ENCODE measurements around the gene KRT12. TPM values are rescaled to one million over a fixed set of nuclear protein-coding genes. Genes with fewer than 3 reads are reported as not detected.
"Not testable (repeated sequence)": the region's sequence is repeated elsewhere in the genome, so short reads cannot be mapped to it uniquely, and the experiment has no call there.

The KRT12 gene
- total and polyA plus RNA-seq, 3 experiments from 2014 or later: not detected

DNA sequence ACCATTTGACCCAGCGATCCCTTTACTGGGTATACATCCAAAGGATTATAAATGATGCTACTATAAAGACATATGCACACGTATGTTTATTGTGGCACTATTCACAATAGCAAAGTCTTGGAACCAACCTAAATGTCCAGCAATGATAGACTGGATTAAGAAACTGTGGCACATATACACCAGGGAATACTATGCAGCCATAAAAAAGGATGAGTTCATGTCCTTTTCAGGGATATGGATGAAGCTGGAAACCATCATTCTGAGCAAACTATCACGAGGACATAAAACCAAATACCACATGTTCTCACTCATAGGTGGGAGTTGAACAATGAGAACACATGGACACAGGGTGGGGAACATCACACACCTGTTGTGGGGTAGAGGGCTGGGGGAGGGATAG, 52.4 kb downstream of the KRT12 start:
- H3K9me3 ChIP-seq (ENCODE audit: low read length); H3K27ac Mint-ChIP-seq; H3K4me3 ChIP-seq (ENCODE audit: low read length); POLR2A ChIA-PET; H3K36me3 ChIP-seq (ENCODE audit: insufficient read depth, low read length); DNase-seq; CTCF ChIA-PET; H3K27ac ChIP-seq (ENCODE audit: low read depth, low read length); H3K9me3 Mint-ChIP-seq: not testable (repeated sequence)
- Mint-ChIP-seq H3K4me3 (peak overlapping the region in 1 of 7 donors; percentile 52), H3K4me1 (peaks cover 13 to 23% (median 18%) of the 10 kb centered on the region in 3 donors), H3K27me3 (peaks cover 24 to 49% of the 10 kb centered on the region in 2 donors), H3K36me3 (peaks cover 8 to 19% (median 19%) of the 10 kb centered on the region in 3 donors)
- Histone ChIP-seq H3K27me3 (ENCODE audit: insufficient read depth, low read length, poor library complexity, severe bottlenecking) (peaks cover 28% of the 10 kb centered on the region), H3K4me1 (ENCODE audit: insufficient read depth, low read length) (peaks cover 11% of the 10 kb centered on the region)

DNA sequence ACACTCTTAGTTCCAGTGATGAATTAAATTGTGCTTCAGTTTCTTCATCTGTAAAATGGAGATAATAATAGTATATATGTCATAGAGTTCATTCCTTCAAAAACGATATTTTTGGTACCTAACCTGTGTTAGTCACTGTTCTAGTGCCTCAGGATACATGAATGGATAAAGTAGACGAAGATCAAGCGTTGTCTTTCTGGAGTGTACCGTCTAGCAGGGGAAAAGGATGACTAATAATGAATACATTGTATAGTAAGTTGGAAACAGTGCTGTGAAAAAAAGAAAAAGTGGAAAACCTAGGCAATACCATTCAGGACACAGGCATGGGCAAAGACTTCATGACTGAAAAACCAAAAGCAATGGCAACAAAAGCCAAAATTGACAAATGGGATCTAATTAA, 53.2 kb downstream of the KRT12 start:
- Mint-ChIP-seq H3K27me3 (peaks cover 24 to 57% of the 10 kb centered on the region in 2 donors), H3K4me1 (peaks cover 10 to 17% (median 11%) of the 10 kb centered on the region in 3 donors), H3K4me3 (no peak overlapping the region), H3K36me3 (peaks cover 8 to 19% (median 18%) of the 10 kb centered on the region in 3 donors), H3K9me3 (peaks cover 0 to 3% (median 0%) of the 10 kb centered on the region in 5 donors), H3K27ac (no peak overlapping the region)
- peaks cover 30% of the 10 kb centered on the region for H3K27me3 ChIP-seq (ENCODE audit: insufficient read depth, low read length, poor library complexity, severe bottlenecking)
- no peak overlapping the region for H3K27ac ChIP-seq (ENCODE audit: low read depth, low read length)
- H3K36me3 ChIP-seq (ENCODE audit: insufficient read depth, low read length): peaks cover 9% of the 10 kb centered on the region
- H3K4me1 ChIP-seq (ENCODE audit: insufficient read depth, low read length): peaks cover 6% of the 10 kb centered on the region
- DNase-seq: no peak
- ChIA-PET POLR2A (no interaction called here), CTCF (no interaction called here)
- no peaks in the 10 kb centered on the region for H3K9me3 ChIP-seq (ENCODE audit: low read length)
- no peak overlapping the region for H3K4me3 ChIP-seq (ENCODE audit: low read length)

DNA sequence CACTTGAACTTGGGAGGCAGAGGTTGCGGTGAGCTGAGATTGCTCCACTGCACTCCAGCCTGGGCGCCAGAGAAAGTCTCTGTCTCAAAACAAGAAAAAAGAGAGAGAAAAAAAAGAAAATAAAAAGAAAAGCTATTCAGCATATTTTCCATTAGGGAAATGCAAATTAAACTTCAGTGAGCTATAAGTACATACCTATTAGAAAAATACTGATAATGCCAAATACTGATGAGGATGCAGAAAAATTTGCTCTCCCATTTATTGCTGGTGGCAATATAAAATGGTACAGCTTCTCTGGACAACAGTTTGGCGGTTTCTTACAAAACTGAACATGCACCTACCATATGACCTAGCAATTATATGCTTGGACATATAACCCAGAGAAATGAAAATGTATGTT, 54.4 kb downstream of the KRT12 start:
- H3K27ac ChIP-seq (ENCODE audit: low read depth, low read length): no peak overlapping the region
- DNase-seq: no peak
- Mint-ChIP-seq H3K4me3 (no peak overlapping the region), H3K36me3 (peaks cover 8 to 13% (median 10%) of the 10 kb centered on the region in 3 donors), H3K4me1 (peaks cover 3 to 8% (median 4%) of the 10 kb centered on the region in 3 donors), H3K27ac (no peak overlapping the region), H3K9me3 (peaks cover 0 to 3% (median 0%) of the 10 kb centered on the region in 5 donors), H3K27me3 (peaks cover 25 to 67% of the 10 kb centered on the region in 2 donors)
- peaks cover 30% of the 10 kb centered on the region for H3K27me3 ChIP-seq (ENCODE audit: insufficient read depth, low read length, poor library complexity, severe bottlenecking)
- peaks cover 9% of the 10 kb centered on the region for H3K36me3 ChIP-seq (ENCODE audit: insufficient read depth, low read length)
- no peaks in the 10 kb centered on the region for H3K9me3 ChIP-seq (ENCODE audit: low read length)
- no peaks in the 10 kb centered on the region for H3K4me1 ChIP-seq (ENCODE audit: insufficient read depth, low read length)
- POLR2A ChIA-PET: no interaction called here
- H3K4me3 ChIP-seq (ENCODE audit: low read length): no peak overlapping the region
- CTCF ChIA-PET: no interaction called here

Other genes starting within 250 kb of the KRT12 start
- gene SMARCE1, start 219.4 kb downstream of the KRT12 start, total RNA-seq: 100 to 1,000 TPM; 101 to 108 TPM
- gene SMARCE1, start 219.4 kb downstream of the KRT12 start, polyA plus RNA-seq: 216 TPM
- not detected for gene KRT222, start 202.0 kb downstream of the KRT12 start, total RNA-seq
- gene KRT222, start 202.0 kb downstream of the KRT12 start, polyA plus RNA-seq: not detected
- not detected for gene KRT24, start 163.5 kb downstream of the KRT12 start, total RNA-seq
- gene KRT24, start 163.5 kb downstream of the KRT12 start, polyA plus RNA-seq: not detected
- gene KRT25, start 111.9 kb downstream of the KRT12 start, total RNA-seq: not detected
- not detected for gene KRT25, start 111.9 kb downstream of the KRT12 start, polyA plus RNA-seq
- gene KRT26, start 95.0 kb downstream of the KRT12 start, total RNA-seq: not detected
- gene KRT26, start 95.0 kb downstream of the KRT12 start, polyA plus RNA-seq: not detected
- gene KRT27, start 84.7 kb downstream of the KRT12 start, total RNA-seq: not detected
- gene KRT27, start 84.7 kb downstream of the KRT12 start, polyA plus RNA-seq: not detected
- gene KRT28, start 67.3 kb downstream of the KRT12 start, total RNA-seq: not detected
- gene KRT28, start 67.3 kb downstream of the KRT12 start, polyA plus RNA-seq: not detected
- 10 to 100 TPM; 57.5 to 61.9 TPM for gene KRT10, start 44.6 kb downstream of the KRT12 start, total RNA-seq
- gene KRT10, start 44.6 kb downstream of the KRT12 start, polyA plus RNA-seq: 218 TPM
- gene KRT20, start 18.0 kb upstream of the KRT12 start, total RNA-seq: not detected
- gene KRT20, start 18.0 kb upstream of the KRT12 start, polyA plus RNA-seq: not detected
- not detected for gene KRT23, start 70.4 kb upstream of the KRT12 start, total RNA-seq
- gene KRT23, start 70.4 kb upstream of the KRT12 start, polyA plus RNA-seq: not detected
- gene KRT39, start 99.7 kb upstream of the KRT12 start, total RNA-seq: not detected
- gene KRT39, start 99.7 kb upstream of the KRT12 start, polyA plus RNA-seq: not detected
- not detected for gene KRT40, start 117.1 kb upstream of the KRT12 start, total RNA-seq
- not detected for gene KRT40, start 117.1 kb upstream of the KRT12 start, polyA plus RNA-seq
- not detected for gene KRTAP3-3, start 126.9 kb upstream of the KRT12 start, total RNA-seq
- not detected for gene KRTAP3-3, start 126.9 kb upstream of the KRT12 start, polyA plus RNA-seq
- not detected for gene KRTAP3-2, start 132.7 kb upstream of the KRT12 start, total RNA-seq
- not detected for gene KRTAP3-2, start 132.7 kb upstream of the KRT12 start, polyA plus RNA-seq
- not detected for gene KRTAP3-1, start 141.9 kb upstream of the KRT12 start, total RNA-seq
- not detected for gene KRTAP3-1, start 141.9 kb upstream of the KRT12 start, polyA plus RNA-seq
- not detected for gene KRTAP1-5, start 160.0 kb upstream of the KRT12 start, total RNA-seq
- not detected for gene KRTAP1-5, start 160.0 kb upstream of the KRT12 start, polyA plus RNA-seq
- not detected for gene KRTAP1-4, start 163.0 kb upstream of the KRT12 start, total RNA-seq
- not detected for gene KRTAP1-4, start 163.0 kb upstream of the KRT12 start, polyA plus RNA-seq
- gene KRTAP1-3, start 167.7 kb upstream of the KRT12 start, total RNA-seq: not detected
- gene KRTAP1-3, start 167.7 kb upstream of the KRT12 start, polyA plus RNA-seq: not detected
- gene KRTAP1-1, start 174.2 kb upstream of the KRT12 start, total RNA-seq: not detected
- not detected for gene KRTAP1-1, start 174.2 kb upstream of the KRT12 start, polyA plus RNA-seq
- gene KRTAP2-1, start 180.1 kb upstream of the KRT12 start, total RNA-seq: not detected
- gene KRTAP2-1, start 180.1 kb upstream of the KRT12 start, polyA plus RNA-seq: not detected
- gene KRTAP2-2, start 188.0 kb upstream of the KRT12 start, total RNA-seq: not detected
- not detected for gene KRTAP2-2, start 188.0 kb upstream of the KRT12 start, polyA plus RNA-seq
- gene KRTAP2-3, start 192.9 kb upstream of the KRT12 start, total RNA-seq: not detected
- not detected for gene KRTAP2-3, start 192.9 kb upstream of the KRT12 start, polyA plus RNA-seq
- gene KRTAP2-4, start 198.7 kb upstream of the KRT12 start, total RNA-seq: not detected
- not detected for gene KRTAP2-4, start 198.7 kb upstream of the KRT12 start, polyA plus RNA-seq
- gene KRTAP4-7, start 216.9 kb upstream of the KRT12 start, total RNA-seq: not detected
- gene KRTAP4-7, start 216.9 kb upstream of the KRT12 start, polyA plus RNA-seq: not detected
- gene KRTAP4-8, start 230.9 kb upstream of the KRT12 start, total RNA-seq: not detected
- not detected for gene KRTAP4-8, start 230.9 kb upstream of the KRT12 start, polyA plus RNA-seq
- not detected for gene KRTAP4-16, start 235.0 kb upstream of the KRT12 start, total RNA-seq
- not detected for gene KRTAP4-16, start 235.0 kb upstream of the KRT12 start, polyA plus RNA-seq
- gene KRTAP4-9, start 238.2 kb upstream of the KRT12 start, total RNA-seq: not detected
- not detected for gene KRTAP4-9, start 238.2 kb upstream of the KRT12 start, polyA plus RNA-seq